A204.1 (cell line): ENCODE results near the gene NUTM2D.
"Not testable (repeated sequence)": the region's sequence is repeated elsewhere in the genome, so short reads cannot be mapped to it uniquely, and the experiment has no call there.

Source experiments
- FAIRE-seq: peaks from 2 replicates; lab custom pipeline; 2012; peaks lifted over from hg19 to GRCh38; lab: Jason Lieb, UNC

Gene NUTM2D

GRCh38 chr10:87374091-87374490, 16.5 kb downstream of the NUTM2D start:
- not testable (repeated sequence) for FAIRE-seq

GRCh38 chr10:87379115-87379514, 21.6 kb downstream of the NUTM2D start:
- not testable (repeated sequence) for FAIRE-seq

GRCh38 chr10:87383149-87383857, 25.8 kb downstream of the NUTM2D start:
- not testable (repeated sequence) for FAIRE-seq

- not testable (repeated sequence) for FAIRE-seq
Measured at GRCh38 chr10:87384283-87384682, 26.7 kb downstream of the NUTM2D start.

- FAIRE-seq, result not testable (repeated sequence)
Measured at GRCh38 chr10:87385762-87386360, 28.3 kb downstream of the NUTM2D start.

- not testable (repeated sequence) for FAIRE-seq
Measured at GRCh38 chr10:87391360-87391759, 33.8 kb downstream of the NUTM2D start.

GRCh38 chr10:87396206-87396605, 38.7 kb downstream of the NUTM2D start:
- not testable (repeated sequence) for FAIRE-seq

- FAIRE-seq, result not testable (repeated sequence)
Measured at GRCh38 chr10:87398436-87398835, 40.9 kb downstream of the NUTM2D start.

- not testable (repeated sequence) for FAIRE-seq
Measured at GRCh38 chr10:87407516-87408467, 50.2 kb downstream of the NUTM2D start.

- not testable (repeated sequence) for FAIRE-seq
Measured at GRCh38 chr10:87413921-87414320, 56.4 kb downstream of the NUTM2D start.
